Dermis microvascular lymphatic vessel endothelial cell (primary cell): Measurements from ENCODE around the gene KCNJ16. TPM values are rescaled to one million over a fixed set of nuclear protein-coding genes. Genes with fewer than 3 reads are reported as not detected.

Experiments
- DNase-seq, 2 donors: peaks; one replicate each; pipeline versions ENCODE4 v3.0.0 to v3.0.0-alpha.2; 2010; ENCODE audit warnings: low read depth in 2 of 2
- total RNA-seq: library from RNA; depleted of rRNA; stranded (reverse); fragments of >200 nt; gene quantifications from 2 replicates; pipeline ENCODE4 v1.2.1, GENCODE V29; 2014

The KCNJ16 gene
- total RNA-seq, 1 donor from 2014 or later = not detected

GRCh38 chr17:70098030-70098429 is 23.0 kb downstream of the KCNJ16 start:
- DNase-seq = no peak

- DNase-seq = no peak
These were observed 24.3 kb downstream of the KCNJ16 start for GRCh38 chr17:70099294-70099693.

- peak; percentile 42 to 81 for DNase-seq
These were observed 24.9 kb downstream of the KCNJ16 start for GRCh38 chr17:70099884-70100283.

- no peak for DNase-seq
These were observed 26.0 kb downstream of the KCNJ16 start for GRCh38 chr17:70100983-70101382.

- DNase-seq = peak in 1 of 2 donors; percentile 40
These were observed 27.5 kb downstream of the KCNJ16 start for GRCh38 chr17:70102531-70102930.

- no peak for DNase-seq
These were observed 29.9 kb downstream of the KCNJ16 start for GRCh38 chr17:70104791-70105523.

GRCh38 chr17:70105641-70106040 is 30.6 kb downstream of the KCNJ16 start:
- no peak for DNase-seq

- DNase-seq = no peak
These were observed 31.5 kb downstream of the KCNJ16 start for GRCh38 chr17:70106551-70106950.

- no peak for DNase-seq
These were observed 32.4 kb downstream of the KCNJ16 start for GRCh38 chr17:70107441-70107840.

GRCh38 chr17:70107904-70108565 is 33.0 kb downstream of the KCNJ16 start:
- no peak for DNase-seq

- DNase-seq = peak; percentile 51 to 73
These were observed 34.5 kb downstream of the KCNJ16 start for GRCh38 chr17:70109497-70109896.

GRCh38 chr17:70110443-70110880 is 35.4 kb downstream of the KCNJ16 start:
- peak in 1 of 2 donors; percentile 97 for DNase-seq

- no peak for DNase-seq
These were observed 36.2 kb downstream of the KCNJ16 start for GRCh38 chr17:70111201-70111600.

- no peak for DNase-seq
These were observed 39.4 kb downstream of the KCNJ16 start for GRCh38 chr17:70114405-70114804.

GRCh38 chr17:70115126-70115525 is 40.1 kb downstream of the KCNJ16 start:
- DNase-seq = no peak

- no peak for DNase-seq
These were observed 41.9 kb downstream of the KCNJ16 start for GRCh38 chr17:70116919-70117318.

GRCh38 chr17:70119545-70119944 is 44.5 kb downstream of the KCNJ16 start:
- no peak for DNase-seq

- DNase-seq = peak in 1 of 2 donors; percentile 43
These were observed 45.0 kb downstream of the KCNJ16 start for GRCh38 chr17:70119983-70120382.

- DNase-seq = no peak
These were observed 45.4 kb downstream of the KCNJ16 start for GRCh38 chr17:70120425-70120824.

GRCh38 chr17:70121126-70121525 is 46.1 kb downstream of the KCNJ16 start:
- DNase-seq = peak; percentile 40 to 79

- DNase-seq = peak in 1 of 2 donors; percentile 49
These were observed 48.2 kb downstream of the KCNJ16 start for GRCh38 chr17:70123193-70123592.

GRCh38 chr17:70124723-70125122 is 49.7 kb downstream of the KCNJ16 start:
- DNase-seq = no peak
